GDM1 (cell line): ENCODE measurements around the gene RAE1.

Source experiments
- DNase-seq: peaks from one replicate; lab custom pipeline; 2025; lab: John Stamatoyannopoulos, UW

The RAE1 gene

DNA sequence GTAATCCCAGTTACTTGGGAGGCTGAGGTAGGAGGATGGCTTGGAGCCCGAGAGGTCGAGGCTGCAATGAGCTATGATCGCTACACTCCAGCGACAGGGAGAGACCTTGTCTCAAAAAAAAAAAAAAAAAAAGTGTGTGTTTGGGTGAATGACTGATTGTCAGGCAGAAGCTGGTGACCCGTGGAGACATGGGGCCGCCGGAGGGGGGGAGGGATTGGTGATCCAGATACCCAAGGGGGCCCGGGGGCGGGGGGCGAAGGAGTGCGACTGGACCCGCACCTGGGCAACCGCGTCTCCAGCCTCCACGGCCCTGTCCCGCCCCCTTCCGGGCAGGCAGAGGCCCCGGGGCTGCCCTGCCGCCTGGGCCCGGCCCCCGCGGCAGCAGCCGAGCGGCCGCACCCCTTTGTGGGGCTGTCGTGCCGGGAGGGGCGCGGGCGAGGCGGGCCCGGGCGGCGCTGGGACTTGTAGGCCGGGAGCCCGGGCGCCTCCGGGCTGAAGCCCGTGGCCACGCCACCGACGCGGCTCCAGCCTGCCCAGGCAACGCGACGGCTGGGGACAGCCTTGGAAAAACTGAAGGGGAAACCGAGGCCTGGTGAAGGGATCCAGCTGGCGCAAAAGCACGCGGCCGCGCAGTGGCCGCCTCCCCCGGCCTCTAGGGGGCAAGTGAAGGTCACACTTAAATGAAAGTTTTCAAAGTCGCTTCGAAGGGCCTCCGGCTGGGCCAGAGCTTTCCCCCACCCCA is 38.1 kb downstream of the RAE1 start:
- DNase-seq: no peak

- no peak for DNase-seq
These were observed 38.9 kb downstream of the RAE1 start for GRCh38 chr20:57389695-57390603.

- peak; percentile 56 for DNase-seq
These were observed 39.8 kb downstream of the RAE1 start, which contains the start of gene RBM38 for GRCh38 chr20:57390604-57391438. TSS of gene RBM38 (plus strand) at chr20:57391396. CDS start at chr20:57391582, 186 bp downstream.

DNA sequence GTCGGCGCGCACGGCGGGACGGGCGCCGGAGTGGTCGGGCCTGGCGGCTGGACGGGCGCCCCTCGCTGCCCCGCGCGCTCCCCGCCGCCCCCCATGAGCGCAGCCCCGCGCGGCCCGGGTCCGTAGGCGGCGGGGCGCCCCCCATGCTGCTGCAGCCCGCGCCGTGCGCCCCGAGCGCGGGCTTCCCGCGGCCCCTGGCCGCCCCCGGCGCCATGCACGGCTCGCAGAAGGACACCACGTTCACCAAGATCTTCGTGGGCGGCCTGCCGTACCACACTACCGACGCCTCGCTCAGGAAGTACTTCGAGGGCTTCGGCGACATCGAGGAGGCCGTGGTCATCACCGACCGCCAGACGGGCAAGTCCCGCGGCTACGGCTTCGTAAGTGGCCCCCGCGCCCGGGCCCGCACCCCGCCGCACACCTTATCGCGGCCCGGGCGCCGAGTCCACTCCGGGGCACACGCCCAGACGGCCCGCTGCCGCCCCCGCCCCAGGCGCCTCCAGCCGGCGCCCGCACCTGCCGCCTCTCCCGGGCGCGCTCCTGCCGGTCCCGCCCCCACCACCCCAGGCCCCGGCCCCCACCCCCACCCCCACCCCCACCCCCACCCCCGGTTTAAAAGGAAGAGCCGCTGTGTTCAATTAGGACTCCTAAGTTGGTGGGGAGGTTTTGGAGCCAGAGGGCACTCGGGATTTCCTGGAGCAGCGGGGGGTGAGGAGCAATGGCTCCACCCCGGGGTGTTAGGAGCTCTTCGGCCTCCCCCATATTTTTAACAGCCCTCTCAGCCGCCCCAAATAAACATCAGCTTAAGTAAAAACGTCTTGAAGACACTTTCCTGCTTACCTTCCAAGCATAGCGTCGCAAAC is 40.6 kb downstream of the RAE1 start:
- no peak for DNase-seq

- no peak for DNase-seq
These were observed 41.6 kb downstream of the RAE1 start for GRCh38 chr20:57392512-57393271.

GRCh38 chr20:57393321-57394120 is 42.5 kb downstream of the RAE1 start:
- no peak for DNase-seq

GRCh38 chr20:57394121-57395082 is 43.3 kb downstream of the RAE1 start:
- no peak for DNase-seq

- no peak for DNase-seq
These were observed 44.3 kb downstream of the RAE1 start for GRCh38 chr20:57395111-57395966.

DNA sequence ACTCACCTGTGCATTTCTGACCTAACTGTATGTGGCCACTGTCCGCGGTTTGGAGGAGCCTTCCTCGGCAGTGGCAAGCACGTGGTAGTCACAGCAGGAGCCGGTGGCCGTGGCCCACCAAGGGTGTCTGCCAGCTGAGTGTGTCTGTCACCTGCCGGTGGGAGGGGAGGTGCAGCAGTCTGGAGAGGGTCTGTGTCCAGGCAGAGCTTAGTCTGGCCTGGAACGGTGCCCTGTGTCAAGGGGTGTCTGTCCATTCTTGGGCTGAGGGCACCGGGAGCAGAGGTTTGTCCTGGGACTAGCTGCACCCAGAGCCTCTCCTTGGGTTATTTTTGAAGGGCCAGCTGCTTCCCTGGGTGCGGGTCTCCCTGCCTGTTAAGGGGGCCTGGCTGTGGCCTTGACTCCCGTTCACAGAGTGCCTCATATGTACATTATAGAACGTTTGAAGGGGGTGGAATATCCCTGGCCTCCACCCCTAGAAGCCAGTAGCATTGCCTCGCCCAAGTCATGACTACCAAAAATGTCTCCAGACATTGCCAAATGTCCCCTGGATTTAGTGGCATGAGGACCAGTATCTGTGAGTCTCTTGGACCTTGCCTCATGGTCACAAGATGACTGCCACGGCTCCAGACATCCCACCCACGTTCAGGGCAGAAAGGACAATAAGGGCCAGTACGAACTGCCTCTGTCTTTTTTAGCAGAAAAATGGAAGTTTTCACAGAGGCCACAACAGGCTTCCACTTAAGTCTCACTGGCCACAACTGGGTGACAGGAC is 45.3 kb downstream of the RAE1 start:
- DNase-seq: no peak

DNA sequence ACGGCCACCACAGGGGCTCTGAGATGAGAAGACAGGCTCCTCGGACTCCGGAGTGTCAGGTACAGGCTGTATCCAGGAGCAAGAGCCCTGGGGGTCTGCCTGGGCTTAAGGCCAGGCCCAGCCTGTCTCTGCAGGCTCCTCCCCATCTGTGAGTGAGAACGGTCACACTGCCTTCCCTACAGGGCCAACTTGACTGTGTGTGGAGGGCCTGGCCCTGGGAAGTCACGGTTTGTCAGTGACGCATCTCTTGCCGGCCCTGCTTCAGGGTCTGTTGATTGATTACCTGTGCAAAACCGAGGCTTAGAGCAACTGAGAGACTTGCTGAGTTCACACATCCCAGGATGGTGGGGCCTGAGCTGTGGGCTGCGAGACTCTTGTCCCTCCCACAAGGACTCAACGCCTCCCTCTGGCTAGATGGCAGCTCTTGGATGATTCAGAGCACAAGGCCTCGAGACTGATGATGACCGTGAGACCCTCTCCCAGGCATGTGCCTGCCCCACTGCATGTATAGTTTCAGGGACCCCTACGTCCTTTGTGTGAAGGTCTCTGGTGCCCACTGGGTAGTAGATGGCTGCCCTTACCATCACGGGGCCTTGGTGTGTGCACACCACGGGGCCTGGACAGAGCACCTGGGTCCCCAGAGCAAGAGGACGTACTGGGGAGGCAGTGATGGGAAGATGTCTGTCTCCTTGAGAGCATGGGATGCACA is 46.1 kb downstream of the RAE1 start:
- no peak for DNase-seq

DNA sequence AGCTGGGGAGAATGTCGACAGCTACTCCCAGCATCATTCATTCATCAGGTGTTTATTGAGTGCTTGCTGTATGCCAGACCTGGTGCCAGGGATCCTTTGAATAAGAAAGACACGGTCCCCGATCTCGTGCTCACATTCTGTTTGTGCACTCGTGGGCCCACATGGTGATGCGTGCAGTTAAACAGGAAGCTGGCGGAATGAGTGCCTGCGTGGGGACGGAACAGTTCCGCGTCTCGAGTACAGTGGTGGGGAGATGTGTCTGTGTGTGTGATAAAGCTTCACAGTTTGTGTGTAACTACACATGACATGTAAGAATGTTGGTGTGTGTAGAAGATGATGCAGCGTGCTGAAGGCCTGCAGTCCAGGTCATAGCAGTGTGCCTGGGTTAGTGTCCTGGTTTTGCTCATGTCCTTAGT is 46.6 kb downstream of the RAE1 start:
- DNase-seq: no peak

DNA sequence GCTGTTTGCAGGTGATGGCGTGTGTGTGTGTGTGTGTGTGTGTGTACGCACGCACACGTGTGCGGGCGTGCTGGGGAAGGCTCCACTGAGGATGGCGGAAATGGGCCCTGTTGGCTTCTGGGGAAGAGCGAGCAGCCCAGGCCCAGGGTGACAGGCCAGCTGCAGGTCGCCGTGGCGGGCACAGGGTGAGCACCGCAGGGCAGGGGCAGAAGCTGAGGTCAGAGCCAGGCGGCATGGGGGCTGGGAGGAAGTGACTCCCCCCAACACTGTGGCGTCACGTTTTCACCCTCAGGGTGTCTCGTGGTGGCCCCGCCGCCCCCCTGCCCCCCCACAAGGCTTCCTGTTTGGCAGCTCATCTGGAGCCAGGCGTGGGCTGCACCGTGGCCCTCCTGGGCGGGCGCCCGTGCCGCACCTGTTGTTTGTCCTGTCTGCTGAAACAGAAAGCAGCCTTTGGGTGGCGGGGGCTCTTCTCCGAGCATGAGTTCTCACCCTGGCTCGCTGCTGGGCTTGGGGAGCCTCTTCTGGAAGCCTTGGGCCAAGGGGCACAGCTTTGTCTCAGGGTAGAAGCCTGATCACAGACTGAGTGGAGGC is 47.3 kb downstream of the RAE1 start:
- DNase-seq: no peak

DNA sequence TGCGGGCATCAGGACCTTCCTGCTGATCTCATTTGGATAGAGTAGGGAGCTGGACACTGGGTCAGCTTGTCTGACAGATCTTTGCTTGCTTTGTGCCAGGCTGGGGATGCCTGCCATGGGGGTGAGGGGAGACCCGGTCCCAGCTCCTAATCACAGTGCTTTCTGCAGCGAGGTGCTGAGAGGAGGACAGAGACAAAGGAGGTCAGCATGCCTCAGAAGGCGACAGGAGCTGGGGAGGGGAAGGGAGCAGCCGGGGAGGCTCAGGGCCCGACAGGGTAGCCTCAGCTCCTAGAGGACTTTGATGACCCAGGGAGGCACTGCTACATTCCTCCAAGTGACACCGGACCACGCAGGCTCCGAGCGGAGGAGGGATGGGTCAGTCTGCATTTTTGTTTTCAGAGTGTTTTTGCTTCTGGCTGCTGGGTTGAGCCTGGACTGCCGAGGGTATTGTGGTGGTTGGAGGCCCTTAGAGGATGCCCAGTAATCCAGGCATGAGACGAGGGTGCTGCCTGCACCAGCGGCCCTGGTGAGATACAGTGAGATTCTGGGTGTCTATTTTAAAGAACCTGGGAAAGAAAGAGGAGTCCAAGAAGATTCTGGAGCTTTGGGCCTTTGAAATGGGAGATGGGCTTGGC is 48.0 kb downstream of the RAE1 start:
- DNase-seq: no peak

GRCh38 chr20:57399587-57400155 is 48.6 kb downstream of the RAE1 start:
- no peak for DNase-seq

DNA sequence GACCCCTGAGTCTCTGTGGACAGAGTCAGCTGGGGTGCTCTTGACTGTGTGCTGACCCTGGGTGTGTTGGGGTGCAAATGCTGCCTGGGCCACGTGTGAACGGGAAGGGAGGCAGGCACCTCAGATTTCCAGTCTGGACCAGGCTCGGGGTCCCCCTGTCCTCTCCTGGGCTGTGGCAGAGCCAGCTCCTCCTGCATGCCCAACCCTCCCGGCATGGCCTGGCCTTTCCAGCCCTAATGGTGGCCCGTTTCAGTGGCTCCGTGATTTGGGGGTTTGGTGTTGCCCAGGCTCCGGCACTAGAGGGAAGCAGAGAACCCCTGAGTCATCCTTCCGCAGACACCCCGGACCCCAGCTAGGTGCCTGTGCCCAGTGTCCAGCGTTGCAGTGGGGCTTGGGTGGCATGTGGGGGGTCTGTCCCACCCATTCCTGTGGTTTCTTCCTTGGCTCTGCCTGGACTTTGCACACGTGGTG is 49.2 kb downstream of the RAE1 start:
- no peak for DNase-seq
